BE2C (cell line): ENCODE measurements around the gene IGF2BP2.

ENCODE experiments used
- DNase-seq: peaks from one replicate; pipeline ENCODE4 v3.0.0-alpha.2; 2020
- H3K27me3 ChIP-seq: fragments of 250-450 bp; sonication (Bioruptor Pico); 2 replicates; pipeline ENCODE4 v1.5.1; 2020; ENCODE audit warnings: mild to moderate bottlenecking
- H3K36me3 ChIP-seq: fragments of 250-450 bp; sonication (Bioruptor Pico); 2 replicates; pipeline ENCODE4 v1.5.1; 2020; ENCODE audit warnings: mild to moderate bottlenecking
- H3K4me1 ChIP-seq: fragments of 250-450 bp; sonication (Bioruptor Pico); 2 replicates; pipeline ENCODE4 v1.5.1; 2020
- H3K4me3 ChIP-seq: 2 replicates; pipeline ENCODE4 v1.5.1; 2011; ENCODE audit warnings: low read depth, low read length
- H3K9me3 ChIP-seq: fragments of 250-450 bp; sonication (Bioruptor Pico); 2 replicates; pipeline ENCODE4 v1.5.1; 2020
- CTCF ChIP-seq: IDR thresholded peaks from 2 replicates; pipeline ENCODE4 v1.5.1; 2012; ENCODE audit warnings: mild to moderate bottlenecking, low read depth, low read length

IGF2BP2 gene

GRCh38 chr3:185709251-185709955 lies 115.4 kb downstream of the IGF2BP2 start:
- Histone ChIP-seq H3K36me3 (no peaks in the 10 kb centered on the region), H3K4me3 (no peak overlapping the region), H3K27me3 (peaks cover 32% of the 10 kb centered on the region), H3K4me1 (no peaks in the 10 kb centered on the region), H3K9me3 (no peaks in the 10 kb centered on the region)
- DNase-seq, result peak; percentile 17
- no peak for TF ChIP-seq CTCF

- H3K4me1 ChIP-seq, result no peaks in the 10 kb centered on the region
- H3K27me3 ChIP-seq, result peaks cover 37% of the 10 kb centered on the region
- H3K36me3 ChIP-seq, result no peaks in the 10 kb centered on the region
- TF ChIP-seq CTCF, result no peak
- DNase-seq, result no peak
- no peak overlapping the region for H3K4me3 ChIP-seq
- H3K9me3 ChIP-seq, result no peaks in the 10 kb centered on the region
These were observed 116.5 kb downstream of the IGF2BP2 start for GRCh38 chr3:185708392-185708791.

GRCh38 chr3:185705498-185705897 lies 119.3 kb downstream of the IGF2BP2 start:
- Histone ChIP-seq H3K27me3 (peaks cover 27% of the 10 kb centered on the region), H3K4me1 (no peaks in the 10 kb centered on the region), H3K36me3 (no peaks in the 10 kb centered on the region), H3K9me3 (no peaks in the 10 kb centered on the region), H3K4me3 (no peak overlapping the region)
- TF ChIP-seq CTCF, result no peak
- no peak for DNase-seq

- Histone ChIP-seq H3K4me3 (no peak overlapping the region), H3K36me3 (no peaks in the 10 kb centered on the region), H3K27me3 (peaks cover 16% of the 10 kb centered on the region), H3K9me3 (no peaks in the 10 kb centered on the region), H3K4me1 (no peaks in the 10 kb centered on the region)
- TF ChIP-seq CTCF, result no peak
- no peak for DNase-seq
These were observed 122.3 kb downstream of the IGF2BP2 start for GRCh38 chr3:185702262-185703225.

- DNase-seq, result no peak
- no peak for TF ChIP-seq CTCF
- Histone ChIP-seq H3K4me3 (no peak overlapping the region), H3K9me3 (no peaks in the 10 kb centered on the region), H3K27me3 (peaks cover 13% of the 10 kb centered on the region; the same call in 1 of the 2 replicates), H3K36me3 (no peaks in the 10 kb centered on the region), H3K4me1 (peaks cover 1% of the 10 kb centered on the region)
These were observed 123.1 kb downstream of the IGF2BP2 start for GRCh38 chr3:185701611-185702261.
